ENCODE measurements around the gene NECTIN2.

NECTIN2 gene

DNA sequence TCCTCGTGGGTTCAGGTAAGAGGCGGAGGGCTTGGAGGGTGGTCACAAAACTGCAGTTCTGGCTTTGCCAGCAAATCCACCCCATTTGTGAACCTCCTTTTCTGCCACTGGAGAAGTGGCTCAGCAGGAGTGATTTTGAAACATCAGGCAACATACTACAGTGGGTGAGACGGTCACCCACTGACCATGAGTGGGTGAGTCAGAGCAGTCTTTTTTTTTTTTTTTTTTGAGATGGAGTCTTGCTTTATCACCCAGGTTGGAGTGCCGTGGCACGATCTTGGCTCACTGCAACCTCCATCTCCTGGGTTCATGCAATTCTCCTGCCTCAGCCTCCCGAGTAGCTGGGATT lies 47.9 kb downstream of the NECTIN2 start:
- DNase-seq (ENCODE audit: low read depth), result no peak
- H3K4me3 ChIP-seq (ENCODE audit: low read length), result no peak overlapping the region
- TF ChIP-seq, protein P1, sequence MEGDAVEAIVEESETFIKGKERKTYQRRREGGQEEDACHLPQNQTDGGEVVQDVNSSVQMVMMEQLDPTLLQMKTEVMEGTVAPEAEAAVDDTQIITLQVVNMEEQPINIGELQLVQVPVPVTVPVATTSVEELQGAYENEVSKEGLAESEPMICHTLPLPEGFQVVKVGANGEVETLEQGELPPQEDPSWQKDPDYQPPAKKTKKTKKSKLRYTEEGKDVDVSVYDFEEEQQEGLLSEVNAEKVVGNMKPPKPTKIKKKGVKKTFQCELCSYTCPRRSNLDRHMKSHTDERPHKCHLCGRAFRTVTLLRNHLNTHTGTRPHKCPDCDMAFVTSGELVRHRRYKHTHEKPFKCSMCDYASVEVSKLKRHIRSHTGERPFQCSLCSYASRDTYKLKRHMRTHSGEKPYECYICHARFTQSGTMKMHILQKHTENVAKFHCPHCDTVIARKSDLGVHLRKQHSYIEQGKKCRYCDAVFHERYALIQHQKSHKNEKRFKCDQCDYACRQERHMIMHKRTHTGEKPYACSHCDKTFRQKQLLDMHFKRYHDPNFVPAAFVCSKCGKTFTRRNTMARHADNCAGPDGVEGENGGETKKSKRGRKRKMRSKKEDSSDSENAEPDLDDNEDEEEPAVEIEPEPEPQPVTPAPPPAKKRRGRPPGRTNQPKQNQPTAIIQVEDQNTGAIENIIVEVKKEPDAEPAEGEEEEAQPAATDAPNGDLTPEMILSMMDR (IDR thresholded peaks at IDR 0.05; ENCODE audit: insufficient read depth, low read depth, low read length, missing control alignments), result no peak

DNA sequence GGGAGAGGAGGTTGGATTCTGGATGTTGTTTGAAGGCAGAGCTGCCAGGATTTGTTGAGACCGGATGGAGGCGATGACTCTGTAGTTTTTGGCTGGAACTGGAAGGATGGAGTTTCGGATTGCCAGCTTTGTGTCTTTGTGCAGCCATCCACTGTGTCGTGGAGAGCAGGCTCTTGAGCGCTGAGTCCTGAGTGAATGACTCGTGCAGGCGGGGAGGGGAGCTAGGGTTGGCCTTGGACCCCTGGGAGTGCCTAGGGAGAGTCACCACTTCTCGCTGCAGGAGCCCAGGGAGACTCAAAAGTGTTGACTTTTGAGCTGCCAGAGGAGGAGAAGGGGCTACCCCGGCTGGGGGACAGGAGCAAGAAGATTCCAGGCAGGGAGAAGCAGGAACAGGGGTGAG lies 48.8 kb downstream of the NECTIN2 start:
- H3K4me3 ChIP-seq (ENCODE audit: low read length), result no peak overlapping the region
- DNase-seq (ENCODE audit: low read depth), result no peak
- TF ChIP-seq, protein P1 (IDR thresholded peaks at IDR 0.05; ENCODE audit: insufficient read depth, low read depth, low read length, missing control alignments), result no peak

DNA sequence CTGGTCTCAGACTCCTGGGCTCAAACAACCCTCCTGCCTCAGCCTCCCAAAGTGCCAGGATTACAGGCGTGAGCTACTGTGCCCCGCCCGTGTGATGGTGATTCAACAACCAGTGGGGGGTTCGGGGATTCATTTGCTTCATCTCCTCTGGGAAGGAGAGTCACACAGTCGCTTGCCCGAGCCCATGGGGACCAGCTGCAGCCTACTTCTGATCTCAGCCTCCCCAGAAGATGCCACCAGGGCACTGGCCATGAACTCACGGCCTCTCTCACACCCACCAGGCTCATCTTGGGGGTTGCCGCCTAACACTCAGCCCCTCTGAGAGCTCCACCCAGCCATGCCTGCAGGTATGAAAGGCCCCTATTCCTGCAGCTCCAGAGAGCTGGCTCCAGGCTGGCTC lies 51.7 kb downstream of the NECTIN2 start:
- no peak for DNase-seq (ENCODE audit: low read depth)
- TF ChIP-seq, protein P1 (IDR thresholded peaks at IDR 0.05; ENCODE audit: insufficient read depth, low read depth, low read length, missing control alignments), result no peak
- H3K4me3 ChIP-seq (ENCODE audit: low read length), result no peak overlapping the region

DNA sequence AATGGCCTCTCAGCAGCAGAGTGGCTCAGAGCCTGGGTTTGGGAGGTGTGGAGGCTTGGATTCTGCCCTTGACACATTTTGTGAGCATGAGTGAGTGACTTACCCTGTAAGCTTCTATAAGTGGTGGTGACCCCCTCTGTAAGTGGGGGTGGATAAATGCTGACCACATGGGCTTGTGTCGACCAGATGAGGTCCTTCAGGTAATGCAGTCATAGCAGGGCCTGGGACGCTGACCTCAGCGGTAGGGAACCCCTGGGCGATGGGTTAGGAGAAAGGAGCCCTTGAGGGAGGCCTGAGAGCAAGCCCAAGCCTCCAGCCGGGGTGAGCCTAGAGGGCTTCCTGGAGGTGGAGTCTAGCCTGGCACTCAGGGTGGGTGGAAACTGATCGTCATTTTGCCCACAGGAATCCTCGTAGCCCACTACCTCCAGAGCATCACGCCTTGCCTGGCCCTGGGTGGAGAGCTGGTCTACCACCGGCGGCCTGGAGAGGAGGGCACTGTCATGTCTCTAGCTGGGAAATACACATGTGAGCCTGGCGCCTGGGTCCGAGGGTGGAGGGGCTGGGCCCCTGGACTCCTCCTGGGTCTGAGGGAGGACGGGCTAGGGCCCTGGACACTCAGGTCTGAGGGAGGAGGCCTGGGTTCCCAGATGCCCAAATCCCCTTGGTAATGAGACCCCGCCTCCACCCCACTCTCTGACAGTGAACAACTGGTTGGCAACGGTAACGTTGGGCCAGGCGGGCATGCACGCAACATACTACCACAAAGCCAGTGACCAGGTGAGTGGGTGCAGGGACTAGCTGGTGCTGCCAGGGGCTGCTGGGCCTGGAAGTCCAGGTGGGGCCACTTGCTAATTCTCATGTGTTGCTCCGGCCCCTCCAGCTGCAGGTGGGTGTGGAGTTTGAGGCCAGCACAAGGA lies 54.5 kb downstream of the NECTIN2 start:
- H3K4me3 ChIP-seq (ENCODE audit: low read length), result no peak overlapping the region
- TF ChIP-seq, protein P1 (IDR thresholded peaks at IDR 0.05; ENCODE audit: insufficient read depth, low read depth, low read length, missing control alignments), result no peak
- DNase-seq (ENCODE audit: low read depth), result no peak

DNA sequence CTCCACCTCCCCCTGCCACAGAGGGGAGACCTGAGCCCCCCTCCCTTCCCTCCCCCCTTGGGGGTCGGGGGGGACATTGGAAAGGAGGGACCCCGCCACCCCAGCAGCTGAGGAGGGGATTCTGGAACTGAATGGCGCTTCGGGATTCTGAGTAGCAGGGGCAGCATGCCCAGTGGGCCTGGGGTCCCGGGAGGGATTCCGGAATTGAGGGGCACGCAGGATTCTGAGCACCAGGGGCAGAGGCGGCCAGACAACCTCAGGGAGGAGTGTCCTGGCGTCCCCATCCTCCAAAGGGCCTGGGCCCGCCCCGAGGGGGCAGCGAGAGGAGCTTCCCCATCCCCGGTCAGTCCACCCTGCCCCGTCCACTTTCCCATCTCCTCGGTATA lies 57.1 kb downstream of the NECTIN2 start:
- no peak for DNase-seq (ENCODE audit: low read depth)
- TF ChIP-seq, protein P1 (IDR thresholded peaks at IDR 0.05; ENCODE audit: insufficient read depth, low read depth, low read length, missing control alignments), result no peak
- no peak overlapping the region for H3K4me3 ChIP-seq (ENCODE audit: low read length)

DNA sequence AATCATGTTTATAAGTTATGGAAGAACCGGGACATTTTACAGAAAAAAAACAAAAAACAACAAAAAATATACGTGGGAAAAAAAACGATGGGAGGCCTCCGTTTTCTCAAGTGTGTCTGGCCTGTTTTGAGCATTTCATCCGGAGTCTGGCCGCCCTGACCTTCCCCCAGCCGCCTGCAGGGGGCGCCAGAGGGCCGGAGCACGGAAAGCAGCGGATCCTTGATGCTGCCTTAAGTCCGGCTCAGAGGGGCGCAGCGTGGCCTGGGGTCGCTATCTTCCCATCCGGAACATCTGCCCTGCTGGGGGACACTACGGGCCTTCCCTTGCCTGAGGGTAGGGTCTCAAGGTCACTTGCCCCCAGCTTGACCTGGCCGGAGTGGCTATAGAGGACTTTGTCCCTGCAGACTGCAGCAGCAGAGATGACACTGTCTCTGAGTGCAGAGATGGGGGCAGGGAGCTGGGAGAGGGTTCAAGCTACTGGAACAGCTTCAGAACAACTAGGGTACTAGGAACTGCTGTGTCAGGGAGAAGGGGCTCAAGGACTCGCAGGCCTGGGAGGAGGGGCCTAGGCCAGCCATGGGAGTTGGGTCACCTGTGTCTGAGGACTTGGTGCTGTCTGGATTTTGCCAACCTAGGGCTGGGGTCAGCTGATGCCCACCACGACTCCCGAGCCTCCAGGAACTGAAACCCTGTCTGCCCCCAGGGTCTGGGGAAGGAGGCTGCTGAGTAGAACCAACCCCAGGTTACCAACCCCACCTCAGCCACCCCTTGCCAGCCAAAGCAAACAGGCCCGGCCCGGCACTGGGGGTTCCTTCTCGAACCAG lies 57.7 kb downstream of the NECTIN2 start:
- TF ChIP-seq, protein P1 (IDR thresholded peaks at IDR 0.05; ENCODE audit: insufficient read depth, low read depth, low read length, missing control alignments), result peak; percentile 92
- no peak overlapping the region for H3K4me3 ChIP-seq (ENCODE audit: low read length)
- peak; percentile 57 for DNase-seq (ENCODE audit: low read depth)
